ENCODE measurements around the gene EPHA2. TPM values are rescaled to one million over a fixed set of nuclear protein-coding genes. Genes with fewer than 3 reads are reported as not detected.

The EPHA2 gene
- total RNA-seq, 2 experiments from 2014 or later = 0.22 to 0.33 TPM

DNA sequence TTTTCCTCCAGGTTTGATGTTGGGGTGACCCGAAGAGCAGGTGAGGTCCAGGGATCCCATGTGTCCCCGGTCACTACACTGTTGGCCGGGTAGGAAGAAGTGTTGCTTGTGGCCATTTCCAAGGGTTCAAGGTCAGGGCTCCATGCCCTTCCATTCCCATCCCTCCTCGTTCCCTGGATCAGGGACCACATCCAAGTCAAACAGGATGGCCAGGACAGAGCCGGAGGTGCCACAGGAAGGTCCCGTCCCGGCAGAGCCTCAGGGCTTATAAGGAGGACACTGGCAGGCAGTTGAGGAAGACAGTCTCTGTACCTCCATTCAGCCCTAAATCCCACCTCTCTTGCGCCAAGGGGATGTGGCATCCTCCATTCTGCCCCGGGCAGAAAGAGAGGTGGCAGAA, 60.4 kb downstream of the EPHA2 start:
- no peaks in the 10 kb centered on the region for H3K36me3 Mint-ChIP-seq
- H3K4me1 Mint-ChIP-seq (ENCODE audit: low read depth) = no peaks in the 10 kb centered on the region
- CTCF ChIA-PET = no interaction called here
- H3K27ac Mint-ChIP-seq = no peak overlapping the region
- peaks cover 7% of the 10 kb centered on the region for H3K27me3 Mint-ChIP-seq
- POLR2A ChIA-PET = no interaction called here
- intact Hi-C loops (cut with micrococcal nuclease) = no loop called here
- H3K9me3 Mint-ChIP-seq = no peaks in the 10 kb centered on the region
- DNase-seq = no peak
- H3K4me3 Mint-ChIP-seq = no peak overlapping the region

GRCh38 chr1:16094453-16095158, 61.3 kb downstream of the EPHA2 start:
- H3K9me3 Mint-ChIP-seq = no peaks in the 10 kb centered on the region
- H3K27ac Mint-ChIP-seq = no peak overlapping the region
- intact Hi-C loops (cut with micrococcal nuclease) = no loop called here
- H3K4me3 Mint-ChIP-seq = no peak overlapping the region
- no peaks in the 10 kb centered on the region for H3K4me1 Mint-ChIP-seq (ENCODE audit: low read depth)
- POLR2A ChIA-PET = no interaction called here
- DNase-seq = no peak
- CTCF ChIA-PET = interaction anchor here (1.3 kb wide), 1 partner anchor 16 kb away, joined by 4 read pairs; no protein-coding TSS in a partner anchor
- no peaks in the 10 kb centered on the region for H3K36me3 Mint-ChIP-seq
- H3K27me3 Mint-ChIP-seq = peaks cover 7% of the 10 kb centered on the region

- Mint-ChIP-seq H3K27ac (no peak overlapping the region), H3K9me3 (no peaks in the 10 kb centered on the region), H3K4me1 (ENCODE audit: low read depth) (no peaks in the 10 kb centered on the region), H3K27me3 (peaks cover 7% of the 10 kb centered on the region), H3K4me3 (no peak overlapping the region), H3K36me3 (no peaks in the 10 kb centered on the region)
- intact Hi-C loops (cut with micrococcal nuclease) = no loop called here
- no peak for DNase-seq
- ChIA-PET CTCF (interaction anchor here (1.1 to 1.4 kb wide), 3 partner anchors 10 to 15 kb away, joined by 3 to 4 read pairs (median 4); no protein-coding TSS in a partner anchor), POLR2A (no interaction called here)
Observed at GRCh38 chr1:16093611-16094010, 62.3 kb downstream of the EPHA2 start.

GRCh38 chr1:16092923-16093511, 62.9 kb downstream of the EPHA2 start:
- peaks cover 7% of the 10 kb centered on the region for H3K27me3 Mint-ChIP-seq
- ChIA-PET CTCF (interaction anchor here (1.1 to 1.4 kb wide), 3 partner anchors 9 to 14 kb away, joined by 3 to 4 read pairs (median 4); no protein-coding TSS in a partner anchor), POLR2A (no interaction called here)
- intact Hi-C loops (cut with micrococcal nuclease) = no loop called here
- H3K4me3 Mint-ChIP-seq = no peak overlapping the region
- no peaks in the 10 kb centered on the region for H3K36me3 Mint-ChIP-seq
- DNase-seq = no peak
- no peaks in the 10 kb centered on the region for H3K9me3 Mint-ChIP-seq
- H3K27ac Mint-ChIP-seq = no peak overlapping the region
- H3K4me1 Mint-ChIP-seq (ENCODE audit: low read depth) = no peaks in the 10 kb centered on the region

DNA sequence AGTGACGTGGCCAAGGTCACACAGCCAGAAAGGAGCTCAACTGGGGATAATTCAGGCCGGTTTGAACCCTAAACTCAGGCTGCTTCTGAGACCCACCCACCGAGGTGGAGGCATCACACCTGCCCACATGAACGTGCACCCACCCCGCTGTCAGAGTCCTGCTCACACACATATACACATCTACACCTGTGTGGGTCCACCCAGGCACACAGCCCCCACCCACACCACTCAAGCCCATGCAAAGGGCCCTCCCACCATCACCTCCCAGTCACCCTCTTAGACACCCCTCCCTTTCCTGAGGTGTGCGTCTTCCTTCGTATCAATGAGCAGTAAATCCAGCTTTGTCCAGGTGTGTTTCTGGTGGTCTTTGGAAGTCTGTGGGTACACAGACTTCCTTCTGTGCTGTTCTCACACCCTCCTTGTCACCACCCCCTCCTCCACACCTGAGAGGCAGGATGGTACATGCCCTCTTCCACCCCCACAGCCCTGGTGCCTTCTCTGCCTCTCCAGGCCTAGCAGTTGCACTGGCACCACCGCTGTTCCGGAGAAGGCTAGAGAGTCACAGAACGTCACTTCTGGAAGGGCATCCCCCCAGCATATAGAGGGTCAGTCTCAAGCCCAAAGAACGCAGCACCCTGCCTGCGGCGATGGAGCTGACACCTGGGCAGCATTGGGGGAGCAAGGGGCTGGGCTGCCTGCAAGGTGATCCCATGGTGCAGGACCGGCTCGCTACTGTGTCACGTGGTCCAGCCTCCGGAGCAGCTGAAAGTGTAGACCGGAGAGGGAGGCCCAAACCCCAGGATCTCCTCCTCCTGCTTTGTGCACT, 63.6 kb downstream of the EPHA2 start:
- peaks cover 7% of the 10 kb centered on the region for H3K27me3 Mint-ChIP-seq
- POLR2A ChIA-PET = no interaction called here
- no peak overlapping the region for H3K4me3 Mint-ChIP-seq
- DNase-seq = no peak
- H3K4me1 Mint-ChIP-seq (ENCODE audit: low read depth) = no peaks in the 10 kb centered on the region
- no peak overlapping the region for H3K27ac Mint-ChIP-seq
- no peaks in the 10 kb centered on the region for H3K36me3 Mint-ChIP-seq
- intact Hi-C loops (cut with micrococcal nuclease) = no loop called here
- CTCF ChIA-PET = interaction anchor here (1.2 to 1.4 kb wide), 2 partner anchors 8 to 10 kb away, joined by 4 to 5 read pairs; no protein-coding TSS in a partner anchor
- H3K9me3 Mint-ChIP-seq = no peaks in the 10 kb centered on the region

- no peak for DNase-seq
- ChIA-PET POLR2A (no interaction called here), CTCF (interaction anchor here (1.2 kb wide), 1 partner anchor 9 kb away, joined by 5 read pairs; no protein-coding TSS in a partner anchor)
- H3K36me3 Mint-ChIP-seq = no peaks in the 10 kb centered on the region
- H3K9me3 Mint-ChIP-seq = no peaks in the 10 kb centered on the region
- intact Hi-C loops (cut with micrococcal nuclease) = no loop called here
- H3K27ac Mint-ChIP-seq = no peak overlapping the region
- no peaks in the 10 kb centered on the region for H3K4me1 Mint-ChIP-seq (ENCODE audit: low read depth)
- H3K27me3 Mint-ChIP-seq = peaks cover under 1% of the 10 kb centered on the region
- H3K4me3 Mint-ChIP-seq = no peak overlapping the region
Observed at GRCh38 chr1:16091296-16091695, 64.6 kb downstream of the EPHA2 start.

DNA sequence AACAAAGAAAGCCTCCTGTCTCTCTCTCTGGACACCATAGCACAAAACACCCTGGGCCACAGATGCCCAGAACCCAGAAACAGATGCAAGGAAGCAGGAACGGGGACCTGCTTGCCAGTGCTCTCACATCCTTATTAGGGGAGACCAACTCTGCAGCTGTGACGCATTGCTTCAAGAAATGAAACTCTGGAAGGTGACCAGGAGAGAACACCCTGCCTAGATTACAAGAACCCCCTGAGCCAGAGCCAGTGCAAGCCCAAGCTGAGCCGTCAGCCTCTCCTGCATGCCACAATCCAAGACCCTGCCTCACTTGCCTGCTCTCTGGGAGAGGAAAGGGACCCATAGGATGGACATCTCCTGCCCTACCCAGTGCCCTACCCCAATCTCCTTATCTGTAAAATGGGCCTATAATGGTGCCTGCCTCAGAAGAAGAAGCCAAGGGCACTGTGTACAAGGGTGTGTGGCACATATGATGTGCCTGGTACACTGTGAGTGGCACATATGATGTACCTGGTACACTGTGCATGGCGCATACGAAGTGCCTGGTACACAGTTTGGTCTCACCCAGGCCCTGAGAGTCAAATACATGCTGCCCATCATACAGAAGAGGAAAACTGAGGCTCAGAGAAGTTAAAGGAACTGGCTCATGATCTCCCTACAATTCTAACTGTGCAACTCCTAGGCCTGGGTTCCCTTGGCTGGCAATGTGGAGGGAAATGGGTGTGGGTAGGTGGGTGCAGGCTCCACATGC, 65.6 kb downstream of the EPHA2 start:
- Mint-ChIP-seq H3K4me1 (ENCODE audit: low read depth) (no peaks in the 10 kb centered on the region), H3K27ac (no peak overlapping the region), H3K36me3 (no peaks in the 10 kb centered on the region), H3K9me3 (no peaks in the 10 kb centered on the region), H3K27me3 (no peaks in the 10 kb centered on the region), H3K4me3 (no peak overlapping the region)
- ChIA-PET CTCF (no interaction called here), POLR2A (no interaction called here)
- no peak for DNase-seq
- intact Hi-C loops (cut with micrococcal nuclease) = no loop called here

DNA sequence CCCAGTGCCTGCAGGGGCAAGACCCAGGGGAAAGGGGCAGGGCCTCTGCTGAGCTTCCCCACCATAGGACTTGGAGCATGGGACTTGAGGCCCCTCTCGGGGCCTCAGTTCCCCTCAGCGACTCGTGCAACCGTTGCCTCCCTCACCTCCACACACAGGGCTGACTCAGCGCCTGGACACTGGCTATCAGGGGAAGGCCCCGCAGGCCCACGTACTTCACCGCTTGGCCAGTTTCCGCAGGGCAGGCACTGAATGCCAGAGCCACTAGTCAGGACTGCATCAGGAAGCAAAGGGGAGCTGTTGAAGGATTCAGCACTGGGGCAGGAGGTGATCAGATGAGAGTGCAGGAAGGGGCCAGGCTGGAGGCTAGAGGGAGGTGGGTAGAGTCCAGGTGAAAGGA, 66.9 kb downstream of the EPHA2 start:
- no peaks in the 10 kb centered on the region for H3K36me3 Mint-ChIP-seq
- intact Hi-C loops (cut with micrococcal nuclease) = no loop called here
- no peak overlapping the region for H3K27ac Mint-ChIP-seq
- no peaks in the 10 kb centered on the region for H3K4me1 Mint-ChIP-seq (ENCODE audit: low read depth)
- H3K9me3 Mint-ChIP-seq = no peaks in the 10 kb centered on the region
- CTCF ChIA-PET = no interaction called here
- no peaks in the 10 kb centered on the region for H3K27me3 Mint-ChIP-seq
- POLR2A ChIA-PET = no interaction called here
- no peak overlapping the region for H3K4me3 Mint-ChIP-seq
- DNase-seq = no peak

- no peak for DNase-seq
Observed at GRCh38 chr1:16088351-16088911, 67.4 kb downstream of the EPHA2 start.

GRCh38 chr1:16087733-16088132, 68.1 kb downstream of the EPHA2 start:
- Mint-ChIP-seq H3K36me3 (no peaks in the 10 kb centered on the region), H3K9me3 (no peaks in the 10 kb centered on the region), H3K27ac (no peak overlapping the region), H3K27me3 (no peaks in the 10 kb centered on the region), H3K4me3 (no peak overlapping the region), H3K4me1 (ENCODE audit: low read depth) (no peaks in the 10 kb centered on the region)
- no peak for DNase-seq
- ChIA-PET CTCF (no interaction called here), POLR2A (no interaction called here)
- intact Hi-C loops (cut with micrococcal nuclease) = no loop called here

More at GRCh38 chr1:16088351-16088911, 67.4 kb downstream of the EPHA2 start:
- POLR2A ChIA-PET = no interaction called here
- H3K4me3 Mint-ChIP-seq = no peak overlapping the region
- CTCF ChIA-PET = no interaction called here
- no peaks in the 10 kb centered on the region for H3K36me3 Mint-ChIP-seq
- no peak overlapping the region for H3K27ac Mint-ChIP-seq
- intact Hi-C loops (cut with micrococcal nuclease) = no loop called here
- no peaks in the 10 kb centered on the region for H3K9me3 Mint-ChIP-seq
- no peaks in the 10 kb centered on the region for H3K4me1 Mint-ChIP-seq (ENCODE audit: low read depth)
- H3K27me3 Mint-ChIP-seq = no peaks in the 10 kb centered on the region

DNA sequence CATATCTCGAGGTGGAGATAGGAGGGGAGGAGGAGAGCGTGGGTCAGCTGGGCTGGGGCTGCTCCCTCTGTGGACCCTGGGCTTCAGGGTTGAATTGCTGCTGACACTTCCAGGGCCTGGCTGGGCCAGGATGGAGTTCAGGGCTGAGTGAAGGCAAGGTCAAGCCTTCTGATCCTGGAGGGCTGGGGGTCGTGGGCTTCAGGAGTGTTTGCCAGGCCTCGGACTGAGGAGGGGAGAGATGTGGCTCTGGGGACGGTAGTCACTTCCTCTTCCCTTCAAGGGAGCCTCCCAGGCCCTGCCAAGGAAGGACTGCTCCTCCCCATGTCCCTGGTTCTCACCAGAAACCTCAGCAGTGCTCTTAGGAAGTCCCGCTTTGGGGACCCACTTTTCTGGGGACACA, 70.3 kb downstream of the EPHA2 start:
- Mint-ChIP-seq H3K9me3 (no peaks in the 10 kb centered on the region), H3K4me3 (no peak overlapping the region), H3K4me1 (ENCODE audit: low read depth) (no peaks in the 10 kb centered on the region), H3K36me3 (no peaks in the 10 kb centered on the region), H3K27ac (no peak overlapping the region), H3K27me3 (no peaks in the 10 kb centered on the region)
- intact Hi-C loops (cut with micrococcal nuclease) = no loop called here
- CTCF ChIA-PET = interaction anchor here (0.6 kb wide), 1 partner anchor 11 kb away, joined by 4 read pairs; no protein-coding TSS in a partner anchor
- POLR2A ChIA-PET = no interaction called here
- no peak for DNase-seq

Data from activated CD4-positive, alpha-beta memory T cell treated with anti-CD3 and anti-CD28 coated beads for 36 hours (primary cell).